T-helper 2 cell (primary cell): Measurements from ENCODE around the gene SFSWAP.
"Not testable (repeated sequence)": the region's sequence is repeated elsewhere in the genome, so short reads cannot be mapped to it uniquely, and the experiment has no call there.

Experiments
- DNase-seq, 5 experiments: peaks; one replicate each; pipeline versions ENCODE4 v3.0.0 to v3.0.0-alpha.2; 2012 to 2022

SFSWAP gene

DNA sequence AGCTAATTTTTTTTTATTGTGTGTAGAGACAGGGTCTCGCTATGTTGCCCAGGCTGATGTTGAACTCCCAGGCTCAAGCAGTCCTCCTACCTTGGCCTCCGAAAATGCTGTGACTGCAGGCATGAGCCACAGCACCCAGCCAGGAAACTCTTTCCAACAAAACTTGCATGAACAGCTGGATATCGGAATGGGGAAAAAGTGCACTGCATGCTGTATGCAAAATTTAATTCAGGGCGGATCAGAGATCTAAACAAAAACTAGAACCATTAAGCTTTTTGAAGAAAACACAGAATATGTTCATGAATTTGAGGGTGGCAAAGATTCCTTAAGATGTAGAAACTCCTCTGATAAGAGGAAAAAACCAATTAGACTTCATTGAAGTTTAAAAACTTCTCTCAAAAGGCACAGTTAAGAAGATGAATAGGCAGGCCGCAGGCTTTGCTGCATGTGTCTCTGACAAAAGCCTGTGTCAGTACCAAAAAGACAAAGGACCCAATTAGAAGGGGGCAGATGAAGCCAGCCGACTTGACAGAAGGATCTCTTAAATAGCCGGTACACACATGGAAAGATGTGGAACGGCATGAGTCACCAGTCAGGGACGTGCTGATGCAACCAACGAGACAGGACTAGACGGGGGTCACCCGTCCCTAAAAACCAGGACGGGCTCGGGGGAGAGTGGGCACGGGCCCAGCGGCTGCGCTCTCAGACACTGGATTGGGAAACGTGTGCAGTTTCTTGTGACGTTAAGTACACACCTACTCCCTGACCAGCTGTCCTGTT lies 82.5 kb downstream of the SFSWAP start:
- DNase-seq: no peak

DNA sequence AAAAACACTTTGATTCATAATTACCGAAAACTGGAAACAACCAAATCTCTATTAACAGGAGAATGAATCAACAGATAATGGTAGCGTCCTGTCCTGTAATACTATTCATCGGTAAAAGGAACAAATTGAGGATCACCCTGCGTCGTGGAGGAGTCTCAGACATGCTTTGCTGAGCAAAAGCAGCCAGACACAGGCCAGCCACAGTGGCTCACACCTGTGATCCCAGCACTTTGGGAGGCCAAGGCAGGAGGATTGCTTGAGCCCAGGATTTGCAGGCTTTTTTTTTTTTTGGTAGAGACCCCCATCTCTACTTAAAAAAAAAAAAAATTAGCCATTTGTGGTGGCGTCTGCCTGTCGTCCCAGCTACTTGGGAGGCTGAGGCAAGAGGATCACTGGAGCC lies 83.2 kb downstream of the SFSWAP start:
- no peak for DNase-seq

DNA sequence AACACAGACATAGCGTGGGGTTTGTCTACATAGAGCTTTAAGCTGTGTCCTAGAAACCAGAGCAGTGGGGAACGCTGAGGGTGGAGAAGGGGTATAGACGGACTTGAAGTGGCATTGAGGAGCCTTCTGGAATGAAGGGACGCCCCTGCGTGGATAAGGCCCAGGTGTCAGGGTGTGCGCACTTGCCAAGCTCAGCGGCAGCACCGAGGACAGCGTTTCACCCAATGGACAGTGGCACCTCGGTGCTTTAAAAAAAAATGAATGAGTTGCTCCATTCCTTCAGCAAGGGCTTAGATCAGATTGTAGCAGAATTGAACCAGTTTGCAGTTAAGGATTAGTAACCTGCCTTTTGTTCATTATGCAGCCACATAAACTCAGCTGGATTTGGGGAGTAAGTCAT lies 83.7 kb downstream of the SFSWAP start:
- DNase-seq: no peak

DNA sequence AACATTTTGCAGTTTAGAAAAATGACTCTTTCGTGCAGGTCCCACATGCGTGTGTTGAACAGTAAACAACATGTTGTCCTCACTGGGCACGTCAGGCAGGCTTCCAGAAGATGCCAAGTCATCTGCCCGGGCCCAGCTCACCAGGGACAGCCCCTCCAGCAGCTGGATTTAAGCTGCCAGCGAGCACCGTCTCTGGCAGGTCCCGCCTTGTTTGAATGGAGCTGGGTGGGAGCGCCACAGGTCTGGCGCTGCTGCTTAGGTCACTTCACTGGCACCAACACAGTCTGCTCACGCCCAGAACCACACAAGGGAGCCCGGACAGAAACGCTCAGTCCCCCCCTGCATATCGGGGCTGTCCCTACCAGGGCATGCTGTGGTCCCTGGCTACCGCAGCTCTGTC lies 84.2 kb downstream of the SFSWAP start:
- DNase-seq: no peak

- DNase-seq: no peak
These were observed 85.0 kb downstream of the SFSWAP start for GRCh38 chr12:131795690-131796410.

DNA sequence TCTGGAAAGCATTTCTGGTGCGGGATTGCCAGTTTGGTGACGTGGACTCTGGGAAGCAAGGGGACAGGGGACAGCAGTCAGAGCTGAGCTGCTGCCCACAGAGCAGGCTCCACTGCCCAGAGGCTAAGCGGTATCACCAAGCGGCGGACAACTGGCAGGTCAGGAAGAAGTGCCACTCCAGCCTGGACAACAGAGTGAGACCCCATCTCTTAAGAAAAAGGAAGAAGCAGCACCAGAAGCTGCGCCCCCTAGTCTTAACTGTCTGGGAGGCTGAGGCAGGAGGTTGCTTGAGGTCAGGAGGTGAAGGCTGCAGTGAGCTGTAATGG lies 85.5 kb downstream of the SFSWAP start:
- no peak for DNase-seq

- DNase-seq: no peak
These were observed 86.1 kb downstream of the SFSWAP start for GRCh38 chr12:131796754-131797587.

GRCh38 chr12:131797588-131797934 lies 86.7 kb downstream of the SFSWAP start:
- no peak for DNase-seq

- DNase-seq: no peak
These were observed 88.3 kb downstream of the SFSWAP start for GRCh38 chr12:131799195-131799594.

- no peak for DNase-seq
These were observed 89.1 kb downstream of the SFSWAP start for GRCh38 chr12:131799828-131800593.

- no peak for DNase-seq
These were observed 89.8 kb downstream of the SFSWAP start for GRCh38 chr12:131800594-131801135.

- DNase-seq: no peak
These were observed 90.5 kb downstream of the SFSWAP start for GRCh38 chr12:131801254-131801866.

GRCh38 chr12:131803961-131804521 lies 93.2 kb downstream of the SFSWAP start:
- no peak for DNase-seq

DNA sequence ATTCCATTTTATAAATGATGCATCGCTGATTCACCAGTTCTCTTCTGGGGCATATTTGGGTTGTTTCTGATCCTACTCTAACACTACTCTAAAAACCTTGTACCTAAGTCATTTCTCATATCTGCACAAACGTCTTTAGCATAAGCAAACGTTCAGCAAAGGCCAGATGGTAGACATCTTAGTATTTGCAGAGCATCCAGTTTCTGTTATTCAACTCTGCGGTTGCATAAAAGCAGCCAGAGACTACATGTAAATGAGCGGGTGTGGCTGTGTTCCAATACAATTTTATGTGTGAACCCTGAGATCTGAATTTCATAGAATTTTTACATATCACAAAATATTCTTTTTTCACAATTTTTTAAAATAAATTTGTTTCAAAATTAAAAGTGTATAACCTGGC lies 94.5 kb downstream of the SFSWAP start:
- no peak for DNase-seq

GRCh38 chr12:131806674-131807073 lies 95.8 kb downstream of the SFSWAP start:
- no peak for DNase-seq

DNA sequence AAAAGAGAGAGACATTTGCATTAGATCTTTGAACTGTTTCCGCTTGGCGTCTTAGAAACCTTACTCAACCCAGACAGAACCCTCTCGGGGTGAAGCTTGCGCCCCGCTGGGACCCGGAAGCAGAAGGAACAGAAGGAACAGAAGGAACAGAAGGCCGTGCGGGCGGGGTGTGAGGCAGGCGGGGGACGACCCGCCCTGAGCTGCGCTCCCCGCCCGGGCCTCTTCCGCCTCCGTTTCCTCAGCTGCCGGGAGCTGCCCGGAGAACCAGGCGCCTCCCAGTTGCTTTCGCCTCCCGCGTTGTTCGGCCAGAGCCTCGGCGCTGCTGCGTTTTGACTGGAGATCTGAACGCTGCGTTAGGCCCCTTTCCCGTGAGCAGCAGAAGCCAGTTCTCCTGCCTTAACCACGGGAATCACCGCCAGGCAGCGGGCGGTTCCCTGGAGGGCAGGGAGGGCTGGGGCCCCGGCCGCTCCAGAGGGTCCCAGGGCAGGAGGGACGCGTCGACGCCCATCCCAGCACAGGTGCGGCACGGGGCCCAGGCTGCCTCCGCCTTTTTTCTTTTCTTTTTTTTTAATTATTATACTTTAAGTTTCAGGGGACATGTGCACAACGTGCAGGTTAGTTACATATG lies 98.0 kb downstream of the SFSWAP start:
- peak in 2 of 5 experiments; percentile 20 to 81 for DNase-seq

DNA sequence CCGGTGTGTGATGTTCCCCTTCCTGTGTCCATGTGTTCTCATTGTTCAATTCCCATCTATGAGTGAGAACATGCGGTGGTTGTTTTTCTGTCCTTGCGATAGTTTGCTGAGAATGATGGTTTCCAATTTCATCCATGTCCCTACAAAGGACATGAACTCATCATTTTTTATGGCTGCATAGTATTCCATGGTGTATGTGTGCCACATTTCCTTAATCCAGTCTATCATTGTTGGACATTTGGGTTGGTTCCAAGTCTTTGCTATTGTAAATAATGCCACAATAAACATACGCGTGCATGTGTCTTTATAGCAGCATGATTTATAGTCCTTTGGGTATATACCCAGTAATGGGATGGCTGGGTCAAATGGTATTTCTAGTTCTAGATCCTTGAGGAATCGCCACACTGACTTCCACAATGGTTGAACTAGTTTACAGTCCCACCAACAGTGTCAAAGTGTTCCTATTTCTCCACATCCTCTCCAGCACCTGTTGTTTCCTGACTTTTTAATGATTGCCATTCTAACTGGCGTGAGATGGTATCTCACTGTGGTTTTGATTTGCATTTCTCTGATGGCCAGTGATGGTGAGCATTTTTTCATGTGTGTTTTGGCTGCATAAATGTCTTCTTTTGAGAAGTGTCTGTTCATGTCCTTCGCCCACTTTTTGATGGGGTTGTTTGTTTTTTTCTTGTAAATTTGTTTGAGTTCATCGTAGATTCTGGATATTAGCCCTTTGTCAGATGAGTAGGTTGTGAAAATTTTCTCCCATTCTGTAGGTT lies 98.8 kb downstream of the SFSWAP start:
- not testable (repeated sequence) for DNase-seq

DNA sequence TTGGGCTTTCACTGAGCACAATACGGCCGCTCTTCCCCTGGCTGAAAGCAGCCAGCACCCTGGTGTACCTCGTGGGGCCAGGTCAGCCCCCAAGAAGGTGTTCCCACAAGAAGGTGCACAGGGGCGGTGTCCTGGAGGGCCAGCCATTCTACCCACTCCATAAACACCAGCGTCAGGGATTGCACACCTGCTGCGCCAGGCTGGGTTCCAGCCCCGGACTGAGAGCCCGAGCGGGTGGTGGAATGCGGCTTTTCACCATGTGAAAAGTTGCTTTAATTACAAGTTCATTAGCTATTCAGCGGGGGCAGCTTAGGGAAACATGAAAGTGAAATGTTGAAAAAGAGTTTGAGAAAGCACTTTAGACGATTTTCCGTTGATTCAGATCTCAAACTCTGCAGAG lies 99.8 kb downstream of the SFSWAP start:
- no peak for DNase-seq

DNA sequence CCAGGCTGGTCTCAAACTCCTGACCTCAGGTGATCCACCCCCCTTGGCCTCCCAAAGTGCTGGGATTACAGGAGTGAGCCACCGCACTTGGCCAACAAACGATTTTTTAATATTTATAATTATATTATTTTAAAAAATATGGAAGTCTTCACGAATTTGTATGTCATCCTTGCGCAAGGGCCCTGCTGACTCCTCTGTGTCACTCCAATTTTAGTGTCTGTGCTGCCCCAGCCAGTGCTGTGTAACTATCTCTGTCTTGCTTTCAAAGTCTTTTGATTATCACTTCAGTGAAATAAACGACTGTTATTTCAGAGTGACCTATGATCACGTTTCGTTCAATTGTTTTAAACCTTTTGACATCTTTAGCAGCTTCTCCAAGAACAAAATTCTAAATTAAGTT lies 104.2 kb downstream of the SFSWAP start:
- no peak for DNase-seq

- no peak for DNase-seq
These were observed 105.6 kb downstream of the SFSWAP start for GRCh38 chr12:131816495-131816894.
